CD14-positive monocyte (primary cell): ENCODE measurements around the gene WDR41. TPM values are rescaled to one million over a fixed set of nuclear protein-coding genes. Genes with fewer than 3 reads are reported as not detected.
A peak's percentile ranks its signal among the peaks of the same experiment; 100 is the strongest.

Source experiments
- DNase-seq, 3 donors: peaks; one replicate each; pipeline ENCODE4 v3.0.0-alpha.2; 2011 to 2022
- H2AFZ ChIP-seq: 2 replicates; pipeline ENCODE4 v1.6.0; 2012; ENCODE audit warnings: mild to moderate bottlenecking, low read depth, low read length, inconsistent platforms; ENCODE audit not compliant: insufficient read depth, poor library complexity, severe bottlenecking
- H3K27ac ChIP-seq, 2 donors: 1 replicate in 1 of 2; 2 replicates in 1 of 2; pipeline ENCODE4 v1.5.1; 2012 to 2013; ENCODE audit warnings: low read length in 2 of 2, control low read depth in 1 of 2, inconsistent platforms in 1 of 2, low read depth in 1 of 2, mild to moderate bottlenecking in 1 of 2
- H3K27me3 ChIP-seq, 2 donors: one replicate each; pipeline versions ENCODE4 v1.6.0 to v1.6.1; 2011 to 2013; ENCODE audit warnings: low read length in 2 of 2; ENCODE audit not compliant: control insufficient read depth in 2 of 2, insufficient read depth in 2 of 2
- H3K36me3 ChIP-seq, 2 donors: replicated peaks in 1 of 2; 1 replicate in 1 of 2; 2 replicates in 1 of 2; pipeline versions ENCODE4 v1.5.1 to v1.6.1; 2012 to 2013; ENCODE audit warnings: low read length in 2 of 2, control low read depth in 1 of 2, inconsistent platforms in 1 of 2, mild to moderate bottlenecking in 1 of 2; ENCODE audit not compliant: insufficient read depth in 2 of 2, control insufficient read depth in 1 of 2
- H3K4me1 ChIP-seq, 2 donors: 1 replicate in 1 of 2; 2 replicates in 1 of 2; pipeline versions ENCODE4 v1.5.1 to v1.6.1; 2012 to 2013; ENCODE audit warnings: low read length in 2 of 2, control low read depth in 1 of 2, inconsistent platforms in 1 of 2, mild to moderate bottlenecking in 1 of 2, moderate library complexity in 1 of 2; ENCODE audit not compliant: insufficient read depth in 2 of 2, control insufficient read depth in 1 of 2
- H3K4me2 ChIP-seq: replicated peaks from 2 replicates; pipeline ENCODE3; 2012; ENCODE audit warnings: low read length, moderate library complexity, mild to moderate bottlenecking; ENCODE audit not compliant: poor library complexity, severe bottlenecking; ENCODE audit errors: extremely low read depth
- H3K4me3 ChIP-seq, 3 experiments: fragments of 200-600 bp in 1 of 3; sonication (generic) in 1 of 3; replicated peaks in 1 of 3; 1 replicate in 2 of 3; 2 replicates in 1 of 3; pipeline ENCODE4 v1.5.1; 2011 to 2013; ENCODE audit warnings: low read length in 3 of 3, mild to moderate bottlenecking in 3 of 3, control low read depth in 2 of 3, low read depth in 2 of 3, inconsistent platforms in 1 of 3, moderate library complexity in 1 of 3
- H3K79me2 ChIP-seq: 2 replicates; pipeline ENCODE4 v1.6.0; 2012; ENCODE audit warnings: mild to moderate bottlenecking, control low read depth, inconsistent platforms, low read length, moderate library complexity; ENCODE audit not compliant: insufficient read depth
- H3K9ac ChIP-seq: 2 replicates; pipeline ENCODE4 v1.6.0; 2017; ENCODE audit warnings: low read length, mild to moderate bottlenecking; ENCODE audit not compliant: insufficient read depth, poor library complexity, severe bottlenecking
- H3K9me3 ChIP-seq, 2 donors: replicated peaks in 1 of 2; 1 replicate in 1 of 2; 2 replicates in 1 of 2; pipeline versions ENCODE4 v1.5.1 to v1.6.1; 2012 to 2013; ENCODE audit warnings: low read length in 2 of 2, control low read depth in 1 of 2; ENCODE audit not compliant: control insufficient read depth in 1 of 2, insufficient read depth in 1 of 2
- H4K20me1 ChIP-seq: 2 replicates; pipeline ENCODE4 v1.6.0; 2012; ENCODE audit warnings: mild to moderate bottlenecking, low read length, control low read depth, moderate library complexity; ENCODE audit not compliant: insufficient read depth
- H3K27ac Mint-ChIP-seq, 7 donors: one replicate each; pipeline ENCODE4 v1.8.0; 2020; ENCODE audit warnings: mild to moderate bottlenecking in 7 of 7, mixed read lengths in 7 of 7, moderate library complexity in 6 of 7, inconsistent platforms in 2 of 7
- H3K27me3 Mint-ChIP-seq, 3 donors: one replicate each; pipeline ENCODE4 v1.8.0; 2021 to 2022; ENCODE audit warnings: low read depth in 3 of 3, mild to moderate bottlenecking in 3 of 3, mixed read lengths in 3 of 3, moderate library complexity in 3 of 3, inconsistent platforms in 1 of 3
- H3K36me3 Mint-ChIP-seq, 2 donors: one replicate each; pipeline ENCODE4 v1.8.0; 2020; ENCODE audit warnings: mixed read lengths in 2 of 2, inconsistent platforms in 1 of 2, mild to moderate bottlenecking in 1 of 2
- H3K4me1 Mint-ChIP-seq: one replicate; pipeline ENCODE4 v1.8.0; 2020; ENCODE audit warnings: mild to moderate bottlenecking, mixed read lengths
- H3K4me3 Mint-ChIP-seq, 2 donors: one replicate each; pipeline ENCODE4 v1.8.0; 2020; ENCODE audit warnings: mild to moderate bottlenecking in 2 of 2, mixed read lengths in 2 of 2, moderate library complexity in 1 of 2
- H3K9me3 Mint-ChIP-seq, 7 donors: one replicate each; pipeline ENCODE4 v1.8.0; 2020 to 2022; ENCODE audit warnings: mixed read lengths in 7 of 7, mild to moderate bottlenecking in 6 of 7, moderate library complexity in 6 of 7, inconsistent platforms in 2 of 7
- CTCF ChIP-seq: fragments of 200-600 bp; IDR thresholded peaks from one replicate; pipeline ENCODE4 v1.8.0; 2022; ENCODE audit warnings: antibody characterized with exemption, mild to moderate bottlenecking
- WGBS: methylation state at CpG from one replicate; pipeline ENCODE4 v1.1.5; 2013; ENCODE audit warnings: missing lambda C conversion rate; ENCODE audit not compliant: insufficient coverage; 5-methylcytosine and 5-hydroxymethylcytosine counted together
- intact Hi-C, 2 donors: fragments of 100-400 bp; cut with micrococcal nuclease; formaldehyde crosslinking; loops; one replicate each; pipeline versions ENCODE4 v1.15.0 to v1.15.1; 2023
- polyA plus RNA-seq, 3 donors: library from polyadenylated mRNA; depleted of rRNA in 1 of 3; unstranded in 2 of 3; stranded (reverse) in 1 of 3; fragments of 300-500 nt in 2 of 3; fragments of >200 nt in 1 of 3; fragmentation: Illumina TruSeq in 2 of 3; gene quantifications; 1 replicate in 2 of 3; 2 replicates in 1 of 3; pipeline ENCODE4 v1.2.3, GENCODE V29; 2012 to 2021

WDR41 gene
- polyA plus RNA-seq, 3 donors = 19.6 to 64.0 (median 47.5) TPM

- Histone ChIP-seq H3K79me2 (no peaks in the 10 kb centered on the region), H3K36me3 (no peaks in the 10 kb centered on the region), H3K9me3 (no peaks in the 10 kb centered on the region), H3K4me2 (no peak overlapping the region), H3K27ac (no peak overlapping the region), H3K9ac (no peak overlapping the region), H3K27me3 (no peaks in the 10 kb centered on the region), H3K4me3 (no peak overlapping the region), H4K20me1 (no peaks in the 10 kb centered on the region), H2AFZ (no peak overlapping the region), H3K4me1 (peaks cover 0 to 6% of the 10 kb centered on the region in 2 donors)
- WGBS = no CpG with 5 or more reads among the region's 1 CpG
- H3K27me3 Mint-ChIP-seq = peaks cover 0 to 2% (median 0%) of the 10 kb centered on the region in 3 donors
- DNase-seq = peak in 1 of 3 donors; percentile 14
- no peak for TF ChIP-seq CTCF
- H3K36me3 Mint-ChIP-seq = no peaks in the 10 kb centered on the region
- intact Hi-C loops = no loop called here
- peaks cover 9% of the 10 kb centered on the region for H3K4me1 Mint-ChIP-seq
- no peak overlapping the region for H3K4me3 Mint-ChIP-seq
- H3K27ac Mint-ChIP-seq = peak overlapping the region in 1 of 7 donors; percentile 24
- H3K9me3 Mint-ChIP-seq = no peaks in the 10 kb centered on the region
Measured at GRCh38 chr5:77400645-77401044, 91.5 kb downstream of the WDR41 start.

- Mint-ChIP-seq H3K4me1 (peaks cover 9% of the 10 kb centered on the region), H3K36me3 (no peaks in the 10 kb centered on the region), H3K27me3 (peaks cover 0 to 2% (median 0%) of the 10 kb centered on the region in 3 donors), H3K9me3 (no peaks in the 10 kb centered on the region), H3K4me3 (no peak overlapping the region), H3K27ac (no peak overlapping the region)
- no peak for TF ChIP-seq CTCF
- H3K27me3 ChIP-seq = no peaks in the 10 kb centered on the region
- no peaks in the 10 kb centered on the region for H3K79me2 ChIP-seq
- 94% methylated on average over 5 of the region's 8 CpGs for WGBS
- H2AFZ ChIP-seq = no peak overlapping the region
- DNase-seq = no peak
- H3K4me2 ChIP-seq = no peak overlapping the region
- no peak overlapping the region for H3K9ac ChIP-seq
- H4K20me1 ChIP-seq = no peaks in the 10 kb centered on the region
- no peak overlapping the region for H3K27ac ChIP-seq
- no peaks in the 10 kb centered on the region for H3K9me3 ChIP-seq
- peaks cover 0 to 6% of the 10 kb centered on the region in 2 donors for H3K4me1 ChIP-seq
- intact Hi-C loops = no loop called here
- H3K4me3 ChIP-seq = no peak overlapping the region
- H3K36me3 ChIP-seq = no peaks in the 10 kb centered on the region
Measured at GRCh38 chr5:77398896-77399295, 93.2 kb downstream of the WDR41 start.
